ENCODE measurements around the gene ACIN1.

The ACIN1 gene

GRCh38 chr14:23117371-23118020 lies 22.6 kb upstream of the ACIN1 start:
- FAIRE-seq = no peak
- TF ChIP-seq SPI1 (IDR thresholded peaks at IDR 0.05; ENCODE audit: low read depth, low read length) (no peak), PAX5 (IDR thresholded peaks at IDR 0.05; ENCODE audit: insufficient read depth, low read length, severe bottlenecking) (no peak), POU2F2 (IDR thresholded peaks at IDR 0.05; ENCODE audit: low read depth, low read length) (no peak), POLR2A (IDR thresholded peaks at IDR 0.05; ENCODE audit: low read depth, low read length) (no peak), TAF1 (IDR thresholded peaks at IDR 0.05; ENCODE audit: low read depth, low read length) (no peak), POLR2AphosphoS5 (IDR thresholded peaks at IDR 0.05; ENCODE audit: low read depth, low read length) (no peak)
- no peak for DNase-seq (ENCODE audit: insufficient read length, low spot score)

DNA sequence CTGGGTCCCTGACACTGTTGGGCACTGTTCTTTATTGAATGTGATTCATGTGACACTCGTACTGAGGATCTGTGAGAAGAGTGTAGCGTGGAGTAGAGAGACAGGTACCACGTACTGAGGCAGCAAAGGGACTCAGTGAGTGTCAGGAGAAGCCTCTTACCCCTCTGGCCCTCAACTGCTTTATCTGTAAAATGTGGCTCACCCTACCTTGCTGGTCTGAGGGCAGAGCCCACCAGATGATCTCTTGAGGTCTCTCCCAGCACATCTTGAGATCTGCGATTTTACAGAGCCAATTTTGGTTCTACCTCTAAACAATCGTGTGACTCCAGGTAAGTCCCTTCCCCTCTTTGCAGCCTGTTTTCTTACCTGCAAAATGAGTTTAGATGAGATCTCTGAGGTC lies 21.0 kb upstream of the ACIN1 start:
- DNase-seq (ENCODE audit: insufficient read length, low spot score) (no peak), FAIRE-seq (no peak)
- TF ChIP-seq POU2F2 (IDR thresholded peaks at IDR 0.05; ENCODE audit: low read depth, low read length) (no peak), POLR2AphosphoS5 (IDR thresholded peaks at IDR 0.05; ENCODE audit: low read depth, low read length) (no peak), PAX5 (IDR thresholded peaks at IDR 0.05; ENCODE audit: insufficient read depth, low read length, severe bottlenecking) (no peak), SPI1 (IDR thresholded peaks at IDR 0.05; ENCODE audit: low read depth, low read length) (no peak), TAF1 (IDR thresholded peaks at IDR 0.05; ENCODE audit: low read depth, low read length) (no peak), POLR2A (IDR thresholded peaks at IDR 0.05; ENCODE audit: low read depth, low read length) (no peak)

GRCh38 chr14:23115039-23115731 lies 20.2 kb upstream of the ACIN1 start:
- DNase-seq (ENCODE audit: insufficient read length, low spot score) (no peak), FAIRE-seq (no peak)
- TF ChIP-seq POU2F2 (IDR thresholded peaks at IDR 0.05; ENCODE audit: low read depth, low read length) = no peak
- TF ChIP-seq POLR2A (IDR thresholded peaks at IDR 0.05; ENCODE audit: low read depth, low read length) = no peak
- no peak for TF ChIP-seq TAF1 (IDR thresholded peaks at IDR 0.05; ENCODE audit: low read depth, low read length)
- no peak for TF ChIP-seq POLR2AphosphoS5 (IDR thresholded peaks at IDR 0.05; ENCODE audit: low read depth, low read length)
- no peak for TF ChIP-seq PAX5 (IDR thresholded peaks at IDR 0.05; ENCODE audit: insufficient read depth, low read length, severe bottlenecking)
- peak; percentile 36 for TF ChIP-seq SPI1 (IDR thresholded peaks at IDR 0.05; ENCODE audit: low read depth, low read length)

GRCh38 chr14:23114669-23115038 lies 19.7 kb upstream of the ACIN1 start:
- DNase-seq (ENCODE audit: insufficient read length, low spot score) (no peak), FAIRE-seq (no peak)
- TF ChIP-seq SPI1 (IDR thresholded peaks at IDR 0.05; ENCODE audit: low read depth, low read length) = no peak
- no peak for TF ChIP-seq PAX5 (IDR thresholded peaks at IDR 0.05; ENCODE audit: insufficient read depth, low read length, severe bottlenecking)
- no peak for TF ChIP-seq POLR2A (IDR thresholded peaks at IDR 0.05; ENCODE audit: low read depth, low read length)
- no peak for TF ChIP-seq POU2F2 (IDR thresholded peaks at IDR 0.05; ENCODE audit: low read depth, low read length)
- no peak for TF ChIP-seq POLR2AphosphoS5 (IDR thresholded peaks at IDR 0.05; ENCODE audit: low read depth, low read length)
- no peak for TF ChIP-seq TAF1 (IDR thresholded peaks at IDR 0.05; ENCODE audit: low read depth, low read length)

DNA sequence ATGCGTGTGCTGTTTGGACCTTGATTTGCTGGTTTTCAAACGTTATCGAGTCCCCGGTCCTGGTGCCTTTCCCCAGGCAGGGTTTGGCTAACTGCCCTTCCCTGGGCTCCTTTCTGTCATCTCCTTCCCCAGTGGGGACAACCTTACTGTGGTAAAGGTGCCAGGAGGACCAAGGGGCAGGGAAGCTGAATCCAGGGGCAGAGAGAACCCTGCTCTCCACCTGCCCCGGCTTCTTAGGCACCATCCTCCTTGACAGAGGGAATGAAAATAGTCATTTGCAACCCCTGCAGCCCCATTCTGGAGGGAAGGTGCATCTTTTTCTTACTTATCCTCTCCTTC lies 19.2 kb upstream of the ACIN1 start:
- FAIRE-seq (no peak), DNase-seq (ENCODE audit: insufficient read length, low spot score) (no peak)
- TF ChIP-seq POLR2AphosphoS5 (IDR thresholded peaks at IDR 0.05; ENCODE audit: low read depth, low read length) = no peak
- no peak for TF ChIP-seq SPI1 (IDR thresholded peaks at IDR 0.05; ENCODE audit: low read depth, low read length)
- no peak for TF ChIP-seq POU2F2 (IDR thresholded peaks at IDR 0.05; ENCODE audit: low read depth, low read length)
- no peak for TF ChIP-seq POLR2A (IDR thresholded peaks at IDR 0.05; ENCODE audit: low read depth, low read length)
- TF ChIP-seq PAX5 (IDR thresholded peaks at IDR 0.05; ENCODE audit: insufficient read depth, low read length, severe bottlenecking) = no peak
- no peak for TF ChIP-seq TAF1 (IDR thresholded peaks at IDR 0.05; ENCODE audit: low read depth, low read length)

- DNase-seq (ENCODE audit: insufficient read length, low spot score) (no peak), FAIRE-seq (no peak)
- TF ChIP-seq TAF1 (IDR thresholded peaks at IDR 0.05; ENCODE audit: low read depth, low read length) = no peak
- no peak for TF ChIP-seq PAX5 (IDR thresholded peaks at IDR 0.05; ENCODE audit: insufficient read depth, low read length, severe bottlenecking)
Measured at GRCh38 chr14:23113431-23114119, 18.6 kb upstream of the ACIN1 start.

DNA sequence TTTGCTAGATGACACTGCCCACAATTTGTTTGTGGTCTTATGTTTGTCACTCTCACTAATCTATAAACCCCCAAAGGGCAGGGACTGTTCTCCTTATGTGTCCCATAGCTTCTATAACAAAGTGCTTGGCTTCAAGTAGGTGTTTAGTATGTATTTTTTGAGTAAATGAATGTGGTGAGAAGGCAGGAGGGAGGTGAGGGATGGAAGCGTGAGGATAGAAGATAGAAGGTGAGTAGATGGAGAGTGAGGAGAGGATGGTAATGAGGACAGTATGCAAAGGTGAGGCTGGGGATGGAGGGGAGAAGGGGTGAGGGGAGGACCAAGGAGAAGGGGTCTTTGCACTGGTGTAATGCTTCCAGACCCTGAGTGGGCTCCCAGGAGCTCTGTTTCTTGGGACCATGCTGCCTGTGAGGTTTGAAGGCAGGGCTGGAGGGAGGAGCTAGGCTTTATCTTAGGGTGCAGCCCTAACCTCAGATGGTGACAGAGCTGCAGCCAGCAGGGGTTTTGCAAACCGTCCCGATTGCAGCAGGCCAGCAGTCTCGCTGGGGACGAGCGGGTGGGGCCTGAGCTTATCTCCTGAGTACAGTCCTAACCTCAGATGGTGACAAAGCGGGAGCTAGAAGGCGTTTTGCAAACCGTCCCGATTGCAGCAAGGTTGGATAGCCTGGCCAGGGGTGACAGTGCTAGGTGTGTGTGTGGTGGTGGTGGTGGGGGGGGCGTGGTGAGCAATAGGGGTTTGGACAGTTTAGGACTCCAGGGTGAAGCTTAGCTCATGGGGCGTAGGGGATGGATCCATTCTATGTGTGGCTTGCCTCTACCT lies 17.6 kb upstream of the ACIN1 start:
- no peak for FAIRE-seq
- TF ChIP-seq TAF1 (IDR thresholded peaks at IDR 0.05; ENCODE audit: low read depth, low read length) (no peak), POLR2AphosphoS5 (IDR thresholded peaks at IDR 0.05; ENCODE audit: low read depth, low read length) (no peak), SPI1 (IDR thresholded peaks at IDR 0.05; ENCODE audit: low read depth, low read length) (no peak), PAX5 (IDR thresholded peaks at IDR 0.05; ENCODE audit: insufficient read depth, low read length, severe bottlenecking) (no peak), POU2F2 (IDR thresholded peaks at IDR 0.05; ENCODE audit: low read depth, low read length) (no peak), POLR2A (IDR thresholded peaks at IDR 0.05; ENCODE audit: low read depth, low read length) (no peak)
- no peak for DNase-seq (ENCODE audit: insufficient read length, low spot score)

DNA sequence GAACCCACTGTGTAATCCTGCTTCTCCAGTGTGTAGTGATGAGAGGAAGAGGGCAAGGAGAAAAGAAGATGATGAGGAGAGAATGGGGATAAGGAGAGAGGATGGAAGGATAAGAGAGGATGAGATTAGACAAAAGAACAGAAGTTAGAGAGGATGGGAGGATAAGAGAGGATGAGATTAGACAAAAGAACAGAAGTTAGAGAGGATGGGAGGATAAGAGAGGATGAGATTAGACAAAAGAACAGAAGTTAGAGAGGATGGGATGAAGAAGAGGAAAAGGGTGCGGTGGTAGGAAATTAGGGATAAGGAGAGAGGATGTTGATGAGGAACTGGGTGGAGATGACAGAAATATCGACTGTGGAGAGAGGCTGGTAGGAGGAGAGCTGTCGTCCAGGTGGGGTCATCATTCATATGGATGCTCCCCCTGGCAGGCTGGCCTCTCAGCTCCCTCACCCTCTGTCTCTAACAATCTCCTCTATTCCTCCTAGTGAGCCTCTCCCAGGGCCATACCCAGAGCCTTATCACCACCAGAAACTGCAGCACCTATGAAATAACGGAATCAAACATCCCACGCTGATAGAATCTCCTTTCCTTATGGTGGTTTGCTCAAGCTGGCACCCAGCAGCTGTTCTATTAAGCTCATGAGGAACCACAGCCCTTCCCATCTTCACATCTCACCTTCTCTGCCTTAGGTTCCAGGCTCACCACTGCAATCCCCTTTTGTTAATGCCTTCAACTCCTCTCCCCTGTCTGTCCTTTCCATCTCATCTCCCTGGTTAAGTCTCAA lies 15.8 kb upstream of the ACIN1 start:
- TF ChIP-seq POLR2A (IDR thresholded peaks at IDR 0.05; ENCODE audit: low read depth, low read length) = no peak
- TF ChIP-seq TAF1 (IDR thresholded peaks at IDR 0.05; ENCODE audit: low read depth, low read length) = no peak
- TF ChIP-seq POU2F2 (IDR thresholded peaks at IDR 0.05; ENCODE audit: low read depth, low read length) = no peak
- TF ChIP-seq PAX5 (IDR thresholded peaks at IDR 0.05; ENCODE audit: insufficient read depth, low read length, severe bottlenecking) = no peak
- TF ChIP-seq SPI1 (IDR thresholded peaks at IDR 0.05; ENCODE audit: low read depth, low read length) = no peak
- no peak for TF ChIP-seq POLR2AphosphoS5 (IDR thresholded peaks at IDR 0.05; ENCODE audit: low read depth, low read length)
- DNase-seq (ENCODE audit: insufficient read length, low spot score) = no peak
- FAIRE-seq = no peak

Measured in GM12891 (cell line).